B cell (primary cell): Measurements from ENCODE around the gene IVNS1ABP.

Experiments
- CTCF ChIP-seq: fragments of 200-600 bp; IDR thresholded peaks from one replicate; pipeline ENCODE4 v1.8.0; 2022; ENCODE audit warnings: antibody characterized with exemption, mild to moderate bottlenecking
- EZH2 ChIP-seq: IDR thresholded peaks from 2 replicates; pipeline ENCODE4 v1.6.1; 2012; ENCODE audit warnings: borderline replicate concordance, low read depth, mild to moderate bottlenecking, moderate library complexity, low read length; ENCODE audit not compliant: insufficient read depth, poor library complexity, severe bottlenecking

GRCh38 chr1:185324118-185324517 is 7.1 kb upstream of the IVNS1ABP start:
- no peak for TF ChIP-seq CTCF
- no peak for TF ChIP-seq EZH2
